IMR-90 (cell line): ENCODE measurements around the gene TMEM135. TPM values are rescaled to one million over a fixed set of nuclear protein-coding genes. Genes with fewer than 3 reads are reported as not detected.

ENCODE experiments used
- ATAC-seq: fragments of 200-7000 bp; cut with Tn5 transposase; 2 replicates; pipeline ENCODE4 v1.9.1; 2020; ENCODE audit warnings: low read depth, mild to moderate bottlenecking, moderate library complexity
- BruUV-seq: library from RNA; stranded (reverse); fragments of 400-500 nt; replicated peaks from 2 replicates; lab custom pipeline; 2021; lab: Mats Ljungman, UMichigan
- CTCF ChIA-PET: fragments of 300-600 bp; formaldehyde crosslinking; extraction: SDS; loops from one replicate; lab custom pipeline; 2021; ENCODE audit warnings: antibody characterized with exemption; lab: Yijun Ruan, JAX
- POLR2A ChIA-PET: fragments of 300-600 bp; sonication (Branson Sonifier 250); formaldehyde crosslinking; loops from one replicate; lab custom pipeline; 2022; ENCODE audit warnings: antibody characterized with exemption; ENCODE audit not compliant: unreplicated experiment; lab: Charles Lee
- DNase-seq: peaks from one replicate; pipeline ENCODE4 v3.0.0; 2013
- H2AFZ ChIP-seq: replicated peaks from 2 replicates; pipeline ENCODE3; 2013; ENCODE audit warnings: low read length, mild to moderate bottlenecking; ENCODE audit not compliant: poor library complexity
- H2AK5ac ChIP-seq: 2 replicates; pipeline ENCODE4 v1.6.1; 2013; ENCODE audit warnings: low read depth, low read length, inconsistent platforms
- H2AK9ac ChIP-seq: replicated peaks from 2 replicates; pipeline ENCODE3; 2013; ENCODE audit warnings: mild to moderate bottlenecking, low read depth, low read length, moderate library complexity; ENCODE audit not compliant: poor library complexity
- H2BK120ac ChIP-seq: 2 replicates; pipeline ENCODE4 v1.6.1; 2013; ENCODE audit warnings: low read depth, low read length, inconsistent platforms
- H2BK15ac ChIP-seq: 3 replicates; pipeline ENCODE4 v1.6.1; 2013; ENCODE audit warnings: low read depth, low read length, inconsistent platforms
- H2BK20ac ChIP-seq: 2 replicates; pipeline ENCODE4 v1.6.1; 2013; ENCODE audit warnings: low read depth, mild to moderate bottlenecking, inconsistent platforms, low read length, moderate library complexity
- H2BK5ac ChIP-seq: 2 replicates; pipeline ENCODE4 v1.6.1; 2013; ENCODE audit warnings: mild to moderate bottlenecking, low read depth, low read length, inconsistent platforms; ENCODE audit not compliant: poor library complexity, severe bottlenecking
- H3K14ac ChIP-seq: replicated peaks from 2 replicates; pipeline ENCODE4 v1.6.1; 2013; ENCODE audit warnings: low read depth, low read length, inconsistent platforms
- H3K18ac ChIP-seq: 2 replicates; pipeline ENCODE4 v1.6.1; 2013; ENCODE audit warnings: low read depth, low read length, control low read depth
- H3K23ac ChIP-seq: 2 replicates; pipeline ENCODE4 v1.6.1; 2013; ENCODE audit warnings: low read depth, low read length, inconsistent platforms
- H3K27ac ChIP-seq: 2 replicates; pipeline ENCODE4 v1.5.1; 2013; ENCODE audit warnings: mild to moderate bottlenecking, control low read depth, low read length; ENCODE audit not compliant: insufficient read depth
- H3K27me3 ChIP-seq: 2 replicates; pipeline ENCODE4 v1.6.1; 2013; ENCODE audit warnings: low read length; ENCODE audit not compliant: control insufficient read depth, insufficient read depth
- H3K36me3 ChIP-seq: 2 replicates; pipeline ENCODE4 v1.6.1; 2013; ENCODE audit warnings: low read length, mixed read lengths; ENCODE audit not compliant: control insufficient read depth, insufficient read depth
- H3K4ac ChIP-seq: 2 replicates; pipeline ENCODE4 v1.6.1; 2013; ENCODE audit warnings: low read depth, low read length, inconsistent platforms
- H3K4me1 ChIP-seq: 2 replicates; pipeline ENCODE4 v1.6.1; 2013; ENCODE audit warnings: low read length, mixed read lengths; ENCODE audit not compliant: control insufficient read depth, insufficient read depth
- H3K4me2 ChIP-seq: 2 replicates; pipeline ENCODE4 v1.6.1; 2013; ENCODE audit warnings: low read depth, mild to moderate bottlenecking, control low read depth, low read length, moderate library complexity
- H3K4me3 ChIP-seq: 2 replicates; pipeline ENCODE4 v1.5.1; 2013; ENCODE audit warnings: low read depth, mild to moderate bottlenecking, control low read depth, low read length, moderate library complexity; ENCODE audit not compliant: insufficient read depth
- H3K56ac ChIP-seq: 2 replicates; pipeline ENCODE4 v1.6.1; 2013; ENCODE audit warnings: low read length, inconsistent platforms; ENCODE audit not compliant: insufficient read depth; ENCODE audit errors: extremely low read depth
- H3K79me1 ChIP-seq, 2 experiments: 2 replicates each; pipeline ENCODE4 v1.6.1; 2013; ENCODE audit warnings: low read length in 2 of 2, inconsistent platforms in 1 of 2, low read depth in 1 of 2
- H3K9ac ChIP-seq: 2 replicates; pipeline ENCODE4 v1.6.1; 2013; ENCODE audit warnings: low read depth, low read length, control low read depth
- H3K9me1 ChIP-seq: 2 replicates; pipeline ENCODE4 v1.6.1; 2013; ENCODE audit warnings: low read length, inconsistent platforms; ENCODE audit not compliant: insufficient read depth
- H3K9me3 ChIP-seq: 2 replicates; pipeline ENCODE4 v1.6.1; 2013; ENCODE audit warnings: low read length; ENCODE audit not compliant: control insufficient read depth, insufficient read depth
- H4K20me1 ChIP-seq: 2 replicates; pipeline ENCODE4 v1.6.1; 2013; ENCODE audit warnings: low read length, inconsistent platforms; ENCODE audit not compliant: insufficient read depth
- H4K5ac ChIP-seq: 2 replicates; pipeline ENCODE4 v1.6.1; 2013; ENCODE audit warnings: mild to moderate bottlenecking, low read depth, low read length, control low read depth
- H4K8ac ChIP-seq, 2 experiments: 2 replicates each; pipeline ENCODE4 v1.6.1; 2013; ENCODE audit warnings: low read depth in 2 of 2, low read length in 2 of 2, control low read depth in 1 of 2, inconsistent platforms in 1 of 2
- H4K91ac ChIP-seq: 2 replicates; pipeline ENCODE4 v1.6.1; 2013; ENCODE audit warnings: low read depth, low read length, inconsistent platforms; ENCODE audit not compliant: insufficient read depth
- CHD1 ChIP-seq: IDR thresholded peaks from 2 replicates; pipeline ENCODE4 v1.6.1; 2012; ENCODE audit warnings: low read depth, low read length, improper control_type of control experiment
- MAFK ChIP-seq: IDR thresholded peaks from 2 replicates; pipeline ENCODE4 v1.6.1; 2012; ENCODE audit warnings: low read depth, low read length, improper control_type of control experiment
- MXI1 ChIP-seq: IDR thresholded peaks from 2 replicates; pipeline ENCODE4 v1.6.1; 2012; ENCODE audit warnings: low read depth, mild to moderate bottlenecking, low read length, moderate library complexity, borderline replicate concordance
- NFE2L2 ChIP-seq: fragments of 150-350 bp; IDR thresholded peaks from 2 replicates; pipeline ENCODE4 v1.6.1; 2016; ENCODE audit warnings: low read depth, mild to moderate bottlenecking, low read length
- WGBS, 2 experiments: methylation state at CpG; one replicate each; pipeline versions ENCODE4 v1.1.5 to v1.1.7; 2013; ENCODE audit warnings: missing lambda C conversion rate in 2 of 2; ENCODE audit not compliant: insufficient read length in 1 of 2; ENCODE audit errors: extremely low coverage in 2 of 2; 5-methylcytosine and 5-hydroxymethylcytosine counted together
- dilution Hi-C: fragments of 300-500 bp; cut with HindIII; formaldehyde crosslinking; loops from one replicate; pipeline ENCODE4 v1.14.3; 2018; ENCODE audit warnings: low sequenced_read_pairs; ENCODE audit not compliant: unreplicated experiment
- in situ Hi-C: fragments of 300-500 bp; cut with MboI; formaldehyde crosslinking; loops from 3 replicates; pipeline ENCODE4 v1.14.3; 2019; ENCODE audit warnings: low sequenced_read_pairs, inconsistent platforms, mixed read lengths
- intact Hi-C: fragments of 100-400 bp; cut with micrococcal nuclease; formaldehyde crosslinking; loops from 2 replicates; pipeline ENCODE4 v1.10.0; 2022
- polyA plus RNA-seq, 3 experiments: library from polyadenylated mRNA; depleted of rRNA; stranded (reverse); fragments of >200 nt; gene quantifications; 2 replicates each; pipeline ENCODE4 v1.2.3, GENCODE V29; 2012; ENCODE audit warnings: low replicate concordance in 1 of 3
- total RNA-seq: library from RNA; depleted of rRNA; stranded (reverse); fragments of >200 nt; gene quantifications from 2 replicates; pipeline ENCODE4 v1.2.3, GENCODE V29; 2012
- TF ChIP-seq, protein P1 (sequence below): fragments of 150-350 bp; IDR thresholded peaks from 2 replicates; pipeline ENCODE4 v1.6.1; 2017; ENCODE audit warnings: mild to moderate bottlenecking, antibody characterized with exemption, low read length, low read depth

Gene TMEM135
- total and polyA plus RNA-seq, 2 of the 4 experiments (the other 2 are of a cell fraction), result 3.9 to 5.9 TPM

DNA sequence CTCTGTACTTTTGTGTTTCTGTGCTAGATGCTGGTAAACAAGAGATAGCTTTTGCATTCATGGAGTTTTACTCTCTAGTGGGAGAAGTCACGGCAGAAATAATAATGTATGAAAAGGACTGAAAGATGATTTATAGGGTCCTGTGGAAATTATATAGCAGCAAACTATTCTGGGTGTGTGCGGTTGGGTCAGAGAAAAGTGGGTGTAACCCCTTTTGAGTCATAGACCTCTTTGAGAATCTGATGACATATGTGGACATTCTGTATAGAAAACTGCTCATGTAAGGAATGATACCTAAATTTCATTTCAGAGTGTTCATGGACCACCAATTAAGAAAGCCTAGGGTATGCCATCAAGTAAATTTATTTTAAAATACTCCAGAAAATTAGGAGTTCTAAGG is 54.4 kb downstream of the TMEM135 start:
- no peak overlapping the region for H2BK15ac ChIP-seq
- H3K9ac ChIP-seq, result no peak overlapping the region
- H2AK9ac ChIP-seq, result no peak overlapping the region
- no peak for DNase-seq
- no peak overlapping the region for H2BK5ac ChIP-seq
- H3K18ac ChIP-seq, result no peak overlapping the region
- CTCF ChIA-PET, result no interaction called here
- H3K4me3 ChIP-seq, result no peak overlapping the region
- no peak overlapping the region for H4K5ac ChIP-seq
- H3K9me3 ChIP-seq, result no peaks in the 10 kb centered on the region
- peaks cover 2% of the 10 kb centered on the region for H3K36me3 ChIP-seq
- no peaks in the 10 kb centered on the region for H3K9me1 ChIP-seq
- no peaks in the 10 kb centered on the region for H4K20me1 ChIP-seq
- BruUV-seq, result no TSS peak
- no peak overlapping the region for H3K56ac ChIP-seq
- H3K23ac ChIP-seq, result no peak overlapping the region
- TF ChIP-seq MXI1 (no peak), MAFK (no peak), CHD1 (no peak), NFE2L2 (no peak)
- TF ChIP-seq, protein P1, sequence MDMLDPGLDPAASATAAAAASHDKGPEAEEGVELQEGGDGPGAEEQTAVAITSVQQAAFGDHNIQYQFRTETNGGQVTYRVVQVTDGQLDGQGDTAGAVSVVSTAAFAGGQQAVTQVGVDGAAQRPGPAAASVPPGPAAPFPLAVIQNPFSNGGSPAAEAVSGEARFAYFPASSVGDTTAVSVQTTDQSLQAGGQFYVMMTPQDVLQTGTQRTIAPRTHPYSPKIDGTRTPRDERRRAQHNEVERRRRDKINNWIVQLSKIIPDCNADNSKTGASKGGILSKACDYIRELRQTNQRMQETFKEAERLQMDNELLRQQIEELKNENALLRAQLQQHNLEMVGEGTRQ, result no peak
- no peak overlapping the region for H3K4ac ChIP-seq
- WGBS, 2 experiments, result 86% methylated on average over 2 of the region's 2 CpGs; no CpG with 5 or more reads in 1 of the 2 experiments
- no peak for ATAC-seq
- dilution Hi-C loops (no loop called here), intact Hi-C loops (no loop called here), in situ Hi-C loops (no loop called here)
- H3K14ac ChIP-seq, result no peak overlapping the region
- no peak overlapping the region for H2BK120ac ChIP-seq
- no peaks in the 10 kb centered on the region for H3K27me3 ChIP-seq
- H4K91ac ChIP-seq, result no peak overlapping the region
- no peak overlapping the region for H4K8ac ChIP-seq
- no peak overlapping the region for H2AK5ac ChIP-seq
- no peak overlapping the region for H3K4me2 ChIP-seq
- H3K79me1 ChIP-seq, result 0 out of 4 replicates have a peak, but pooled peaks cover 0 to 3% of the 10 kb centered on the region in 2 experiments
- H2BK20ac ChIP-seq, result no peak overlapping the region
- no peak overlapping the region for H2AFZ ChIP-seq
- H3K27ac ChIP-seq, result no peak overlapping the region
- POLR2A ChIA-PET, result no interaction called here
- H3K4me1 ChIP-seq, result no peaks in the 10 kb centered on the region
